HepG2 (cell line): Measurements from ENCODE around the gene REPS2.

Source experiments
- GLI4 ChIP-seq: sonication (generic); formaldehyde crosslinking; IDR thresholded peaks from 2 replicates; pipeline ENCODE4 v1.5.1; 2020; ENCODE audit warnings: missing genetic modification reagents, mild to moderate bottlenecking, moderate library complexity, borderline replicate concordance
- KAT2B ChIP-seq: fragments of 150-350 bp; IDR thresholded peaks from 2 replicates; pipeline ENCODE4 v1.6.1; 2014; ENCODE audit warnings: low read depth, low read length, borderline replicate concordance
- POLR2AphosphoS5 ChIP-seq: IDR thresholded peaks from 2 replicates; pipeline ENCODE4 v1.6.1; 2012; ENCODE audit warnings: low read depth, low read length
- SIN3A ChIP-seq: IDR thresholded peaks from 2 replicates; pipeline ENCODE4 v1.6.1; 2011; ENCODE audit warnings: low read depth, mild to moderate bottlenecking, control low read depth, low read length, borderline replicate concordance
- YY1 ChIP-seq: IDR thresholded peaks from 2 replicates; pipeline ENCODE4 v1.6.1; 2011; ENCODE audit warnings: low read length, low read depth, moderate library complexity, mild to moderate bottlenecking; ENCODE audit not compliant: insufficient read depth, insufficient replicate concordance
- ZNF777 ChIP-seq: sonication (generic); formaldehyde crosslinking; IDR thresholded peaks from 2 replicates; pipeline ENCODE4 v1.4.0; 2020; ENCODE audit warnings: missing genetic modification reagents
- ZSCAN22 ChIP-seq: sonication (generic); formaldehyde crosslinking; IDR thresholded peaks from 2 replicates; pipeline ENCODE4 v1.4.0; 2020; ENCODE audit warnings: mild to moderate bottlenecking, missing genetic modification reagents
- TF ChIP-seq, protein P1 (sequence below): sonication (generic); formaldehyde crosslinking; IDR thresholded peaks from 2 replicates; pipeline ENCODE4 v1.5.0; 2020; ENCODE audit warnings: mild to moderate bottlenecking, missing genetic modification reagents, moderate library complexity
- TF ChIP-seq, protein P2 (sequence below): sonication (generic); formaldehyde crosslinking; IDR thresholded peaks from 2 replicates; pipeline ENCODE4 v1.4.0; 2020; ENCODE audit warnings: missing genetic modification reagents, mild to moderate bottlenecking, borderline replicate concordance
- TF ChIP-seq, protein P3 (sequence below): sonication (generic); formaldehyde crosslinking; IDR thresholded peaks from 2 replicates; pipeline ENCODE4 v1.5.0; 2020; ENCODE audit warnings: missing genetic modification reagents
- TF ChIP-seq, protein P4 (sequence below): sonication (generic); formaldehyde crosslinking; IDR thresholded peaks from 2 replicates; pipeline ENCODE4 v1.5.1; 2020; ENCODE audit warnings: missing genetic modification reagents, mild to moderate bottlenecking, borderline replicate concordance
- TF ChIP-seq, protein P5 (sequence below): conservative IDR thresholded peaks from 2 replicates; pipeline ENCODE4 v1.6.1; 2018; ENCODE audit warnings: missing genetic modification reagents

DNA sequence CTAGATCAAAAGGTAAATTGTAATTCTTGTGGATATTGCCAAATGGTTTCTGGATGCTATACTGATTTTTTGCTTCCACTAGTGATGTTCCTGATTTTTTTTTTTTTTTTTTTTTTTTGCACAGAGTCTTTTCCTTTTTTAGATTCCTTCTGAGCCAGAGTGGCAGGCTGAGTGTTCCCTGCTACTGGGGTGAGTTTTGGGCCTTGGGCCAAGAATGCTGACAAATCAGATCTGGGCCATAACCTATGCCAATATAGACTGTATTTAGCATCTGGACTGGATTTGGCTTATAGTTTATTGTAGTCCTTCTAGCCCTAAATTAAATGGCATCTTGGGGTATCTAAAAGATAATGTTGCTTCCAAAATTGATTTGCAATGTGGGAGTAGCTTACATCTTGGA, 52.8 kb downstream of the REPS2 start:
- TF ChIP-seq, protein P1, sequence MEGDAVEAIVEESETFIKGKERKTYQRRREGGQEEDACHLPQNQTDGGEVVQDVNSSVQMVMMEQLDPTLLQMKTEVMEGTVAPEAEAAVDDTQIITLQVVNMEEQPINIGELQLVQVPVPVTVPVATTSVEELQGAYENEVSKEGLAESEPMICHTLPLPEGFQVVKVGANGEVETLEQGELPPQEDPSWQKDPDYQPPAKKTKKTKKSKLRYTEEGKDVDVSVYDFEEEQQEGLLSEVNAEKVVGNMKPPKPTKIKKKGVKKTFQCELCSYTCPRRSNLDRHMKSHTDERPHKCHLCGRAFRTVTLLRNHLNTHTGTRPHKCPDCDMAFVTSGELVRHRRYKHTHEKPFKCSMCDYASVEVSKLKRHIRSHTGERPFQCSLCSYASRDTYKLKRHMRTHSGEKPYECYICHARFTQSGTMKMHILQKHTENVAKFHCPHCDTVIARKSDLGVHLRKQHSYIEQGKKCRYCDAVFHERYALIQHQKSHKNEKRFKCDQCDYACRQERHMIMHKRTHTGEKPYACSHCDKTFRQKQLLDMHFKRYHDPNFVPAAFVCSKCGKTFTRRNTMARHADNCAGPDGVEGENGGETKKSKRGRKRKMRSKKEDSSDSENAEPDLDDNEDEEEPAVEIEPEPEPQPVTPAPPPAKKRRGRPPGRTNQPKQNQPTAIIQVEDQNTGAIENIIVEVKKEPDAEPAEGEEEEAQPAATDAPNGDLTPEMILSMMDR (CRISPR knock-in tag): no peak
- TF ChIP-seq POLR2AphosphoS5 (no peak), KAT2B (no peak), SIN3A (no peak), ZNF777 (CRISPR knock-in tag) (no peak), ZSCAN22 (CRISPR knock-in tag) (no peak), YY1 (no peak), GLI4 (CRISPR knock-in tag) (no peak)
- TF ChIP-seq, protein P2, sequence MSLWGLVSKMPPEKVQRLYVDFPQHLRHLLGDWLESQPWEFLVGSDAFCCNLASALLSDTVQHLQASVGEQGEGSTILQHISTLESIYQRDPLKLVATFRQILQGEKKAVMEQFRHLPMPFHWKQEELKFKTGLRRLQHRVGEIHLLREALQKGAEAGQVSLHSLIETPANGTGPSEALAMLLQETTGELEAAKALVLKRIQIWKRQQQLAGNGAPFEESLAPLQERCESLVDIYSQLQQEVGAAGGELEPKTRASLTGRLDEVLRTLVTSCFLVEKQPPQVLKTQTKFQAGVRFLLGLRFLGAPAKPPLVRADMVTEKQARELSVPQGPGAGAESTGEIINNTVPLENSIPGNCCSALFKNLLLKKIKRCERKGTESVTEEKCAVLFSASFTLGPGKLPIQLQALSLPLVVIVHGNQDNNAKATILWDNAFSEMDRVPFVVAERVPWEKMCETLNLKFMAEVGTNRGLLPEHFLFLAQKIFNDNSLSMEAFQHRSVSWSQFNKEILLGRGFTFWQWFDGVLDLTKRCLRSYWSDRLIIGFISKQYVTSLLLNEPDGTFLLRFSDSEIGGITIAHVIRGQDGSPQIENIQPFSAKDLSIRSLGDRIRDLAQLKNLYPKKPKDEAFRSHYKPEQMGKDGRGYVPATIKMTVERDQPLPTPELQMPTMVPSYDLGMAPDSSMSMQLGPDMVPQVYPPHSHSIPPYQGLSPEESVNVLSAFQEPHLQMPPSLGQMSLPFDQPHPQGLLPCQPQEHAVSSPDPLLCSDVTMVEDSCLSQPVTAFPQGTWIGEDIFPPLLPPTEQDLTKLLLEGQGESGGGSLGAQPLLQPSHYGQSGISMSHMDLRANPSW: no peak
- TF ChIP-seq, protein P3, sequence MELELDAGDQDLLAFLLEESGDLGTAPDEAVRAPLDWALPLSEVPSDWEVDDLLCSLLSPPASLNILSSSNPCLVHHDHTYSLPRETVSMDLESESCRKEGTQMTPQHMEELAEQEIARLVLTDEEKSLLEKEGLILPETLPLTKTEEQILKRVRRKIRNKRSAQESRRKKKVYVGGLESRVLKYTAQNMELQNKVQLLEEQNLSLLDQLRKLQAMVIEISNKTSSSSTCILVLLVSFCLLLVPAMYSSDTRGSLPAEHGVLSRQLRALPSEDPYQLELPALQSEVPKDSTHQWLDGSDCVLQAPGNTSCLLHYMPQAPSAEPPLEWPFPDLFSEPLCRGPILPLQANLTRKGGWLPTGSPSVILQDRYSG (CRISPR knock-in tag): no peak
- TF ChIP-seq, protein P4, sequence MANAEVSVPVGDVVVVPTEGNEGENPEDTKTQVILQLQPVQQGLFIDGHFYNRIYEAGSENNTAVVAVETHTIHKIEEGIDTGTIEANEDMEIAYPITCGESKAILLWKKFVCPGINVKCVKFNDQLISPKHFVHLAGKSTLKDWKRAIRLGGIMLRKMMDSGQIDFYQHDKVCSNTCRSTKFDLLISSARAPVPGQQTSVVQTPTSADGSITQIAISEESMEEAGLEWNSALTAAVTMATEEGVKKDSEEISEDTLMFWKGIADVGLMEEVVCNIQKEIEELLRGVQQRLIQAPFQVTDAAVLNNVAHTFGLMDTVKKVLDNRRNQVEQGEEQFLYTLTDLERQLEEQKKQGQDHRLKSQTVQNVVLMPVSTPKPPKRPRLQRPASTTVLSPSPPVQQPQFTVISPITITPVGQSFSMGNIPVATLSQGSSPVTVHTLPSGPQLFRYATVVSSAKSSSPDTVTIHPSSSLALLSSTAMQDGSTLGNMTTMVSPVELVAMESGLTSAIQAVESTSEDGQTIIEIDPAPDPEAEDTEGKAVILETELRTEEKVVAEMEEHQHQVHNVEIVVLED (CRISPR knock-in tag): no peak
- TF ChIP-seq, protein P5, sequence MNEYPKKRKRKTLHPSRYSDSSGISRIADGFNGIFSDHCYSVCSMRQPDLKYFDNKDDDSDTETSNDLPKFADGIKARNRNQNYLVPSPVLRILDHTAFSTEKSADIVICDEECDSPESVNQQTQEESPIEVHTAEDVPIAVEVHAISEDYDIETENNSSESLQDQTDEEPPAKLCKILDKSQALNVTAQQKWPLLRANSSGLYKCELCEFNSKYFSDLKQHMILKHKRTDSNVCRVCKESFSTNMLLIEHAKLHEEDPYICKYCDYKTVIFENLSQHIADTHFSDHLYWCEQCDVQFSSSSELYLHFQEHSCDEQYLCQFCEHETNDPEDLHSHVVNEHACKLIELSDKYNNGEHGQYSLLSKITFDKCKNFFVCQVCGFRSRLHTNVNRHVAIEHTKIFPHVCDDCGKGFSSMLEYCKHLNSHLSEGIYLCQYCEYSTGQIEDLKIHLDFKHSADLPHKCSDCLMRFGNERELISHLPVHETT (CRISPR knock-in tag): no peak
